Measurements from ENCODE around the gene SPTLC1. TPM values are rescaled to one million over a fixed set of nuclear protein-coding genes. Genes with fewer than 3 reads are reported as not detected.
A peak's percentile ranks its signal among the peaks of the same experiment; 100 is the strongest.
"Not testable (repeated sequence)": the region's sequence is repeated elsewhere in the genome, so short reads cannot be mapped to it uniquely, and the experiment has no call there.

Gene SPTLC1
- total RNA-seq, 1 donor from 2014 or later: 60.2 TPM

- Mint-ChIP-seq H3K4me1 (ENCODE audit: low read depth) (peaks cover 15% of the 10 kb centered on the region), H3K4me3 (no peak overlapping the region), H3K27ac (no peak overlapping the region), H3K9me3 (peaks cover 3% of the 10 kb centered on the region), H3K36me3 (ENCODE audit: low read depth) (no peaks in the 10 kb centered on the region), H3K27me3 (ENCODE audit: insufficient read depth) (peaks cover 27% of the 10 kb centered on the region)
- intact Hi-C loops (cut with micrococcal nuclease): loop anchor here (10.0 kb wide), 2 partner anchors 98 to 298 kb away; no protein-coding TSS in a partner anchor
- DNase-seq (ENCODE audit: low spot score): no peak
Observed at GRCh38 chr9:92136184-92136858, 21.1 kb upstream of the SPTLC1 start.

DNA sequence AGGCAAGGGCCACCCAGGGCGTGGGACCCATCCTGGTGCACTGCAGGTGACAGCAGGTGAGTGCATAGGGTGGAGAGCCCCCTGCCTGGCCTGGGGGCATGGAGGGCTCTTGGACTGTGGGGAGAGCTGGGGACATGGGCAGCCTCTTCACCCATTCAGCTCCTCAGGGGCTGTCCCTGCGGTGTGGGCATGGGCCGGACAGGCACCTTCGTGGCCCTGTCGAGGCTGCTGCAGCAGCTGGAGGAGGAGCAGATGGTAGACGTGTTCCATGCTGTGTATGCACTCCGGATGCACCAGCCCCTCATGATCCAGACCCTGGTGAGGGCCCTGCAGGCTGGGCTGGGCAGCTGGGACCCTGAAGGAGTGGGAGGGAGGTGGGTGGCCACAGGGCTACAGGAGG is 20.4 kb upstream of the SPTLC1 start:
- H3K4me3 Mint-ChIP-seq: no peak overlapping the region
- no peak for DNase-seq (ENCODE audit: low spot score)
- H3K27me3 Mint-ChIP-seq (ENCODE audit: insufficient read depth): peaks cover 28% of the 10 kb centered on the region
- no peak overlapping the region for H3K27ac Mint-ChIP-seq
- H3K4me1 Mint-ChIP-seq (ENCODE audit: low read depth): peaks cover 9% of the 10 kb centered on the region
- H3K36me3 Mint-ChIP-seq (ENCODE audit: low read depth): no peaks in the 10 kb centered on the region
- intact Hi-C loops (cut with micrococcal nuclease): loop anchor here (10.0 kb wide), 2 partner anchors 99 to 299 kb away; no protein-coding TSS in a partner anchor
- peaks cover 9% of the 10 kb centered on the region for H3K9me3 Mint-ChIP-seq

DNA sequence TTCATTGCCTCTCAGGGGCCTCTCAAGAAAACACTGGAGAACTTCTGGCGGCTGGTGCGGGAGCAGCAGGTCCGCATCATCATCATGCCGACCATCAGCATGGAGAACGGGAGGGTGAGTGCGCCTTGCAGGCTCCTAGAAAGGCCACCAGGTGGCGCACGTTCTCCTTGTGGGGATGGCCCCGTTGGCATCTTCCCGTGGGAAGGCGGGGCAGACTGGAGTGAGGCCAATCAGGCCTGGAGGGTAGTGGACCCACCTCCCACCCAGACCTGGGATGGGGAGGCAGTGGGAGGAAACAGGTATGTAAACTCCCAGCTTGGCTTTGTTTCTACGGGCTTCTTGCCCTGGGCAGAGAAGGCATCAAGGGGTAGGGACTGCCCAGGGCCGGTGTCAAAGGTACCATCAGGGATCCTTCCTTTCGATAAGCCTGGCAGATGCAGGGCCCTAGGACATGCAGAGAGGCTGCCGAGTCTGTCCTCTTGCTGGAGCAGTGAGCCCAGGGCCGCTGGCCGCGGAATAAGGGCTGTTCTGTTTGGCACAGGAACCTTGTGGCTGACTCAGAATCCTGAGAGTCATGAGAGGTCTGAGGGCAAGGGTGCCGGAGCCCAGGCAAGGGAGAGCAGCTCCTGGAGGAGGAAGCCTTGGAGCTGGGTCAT is 18.9 kb upstream of the SPTLC1 start:
- peak; percentile 65 for DNase-seq (ENCODE audit: low spot score)
- Mint-ChIP-seq H3K27me3 (ENCODE audit: insufficient read depth) (peaks cover 30% of the 10 kb centered on the region), H3K9me3 (peaks cover 9% of the 10 kb centered on the region), H3K36me3 (ENCODE audit: low read depth) (no peaks in the 10 kb centered on the region), H3K4me3 (no peak overlapping the region), H3K4me1 (ENCODE audit: low read depth) (peaks cover 8% of the 10 kb centered on the region), H3K27ac (no peak overlapping the region)
- intact Hi-C loops (cut with micrococcal nuclease): loop anchor here (1.0 to 10.0 kb wide), 6 partner anchors 19 to 656 kb away; partner anchors contain the start of genes IARS1 and SPTLC1

DNA sequence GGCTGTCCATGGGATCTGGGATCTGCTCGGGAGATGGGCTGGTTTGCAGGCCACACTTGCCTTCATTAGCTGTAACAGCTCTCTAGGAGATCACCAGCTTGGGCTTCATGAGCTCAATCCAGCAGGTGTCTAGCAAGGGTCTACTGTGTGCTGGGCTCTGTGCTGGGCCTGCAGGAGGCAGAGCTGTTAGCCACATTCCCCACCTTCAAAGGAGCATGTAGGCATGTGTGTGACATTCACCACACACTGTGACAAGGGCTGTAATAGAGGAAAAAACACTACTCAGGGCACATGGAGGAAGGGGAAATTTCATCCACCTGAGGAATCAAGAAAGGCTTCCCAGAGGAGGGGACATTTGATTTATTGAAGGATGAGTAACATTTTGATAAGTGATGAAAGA is 17.7 kb upstream of the SPTLC1 start:
- intact Hi-C loops (cut with micrococcal nuclease): loop anchor here (10.0 kb wide), 2 partner anchors 102 to 302 kb away; no protein-coding TSS in a partner anchor
- H3K27me3 Mint-ChIP-seq (ENCODE audit: insufficient read depth): peaks cover 35% of the 10 kb centered on the region
- not testable (repeated sequence) for H3K27ac Mint-ChIP-seq; DNase-seq (ENCODE audit: low spot score); H3K4me3 Mint-ChIP-seq; H3K4me1 Mint-ChIP-seq (ENCODE audit: low read depth); H3K36me3 Mint-ChIP-seq (ENCODE audit: low read depth); H3K9me3 Mint-ChIP-seq

DNA sequence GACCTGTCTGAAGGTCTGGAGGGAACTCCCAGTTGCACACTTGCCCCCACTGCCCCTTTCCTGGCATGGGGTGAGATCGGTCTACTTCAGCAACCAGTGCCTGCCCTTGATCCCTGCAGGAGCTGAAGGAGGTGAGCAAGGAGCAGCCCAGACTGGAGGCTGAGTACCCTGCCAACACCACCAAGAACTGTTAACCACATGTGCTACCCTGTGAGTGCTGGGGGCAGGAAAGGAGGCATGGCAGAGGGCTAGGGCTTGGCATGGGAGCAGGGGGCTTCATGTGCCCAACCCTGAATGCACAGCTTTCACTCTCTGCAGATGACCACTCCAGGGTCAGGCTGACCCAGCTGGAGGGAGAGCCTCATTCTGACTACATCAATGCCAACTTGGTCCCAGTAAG is 17.3 kb upstream of the SPTLC1 start:
- DNase-seq (ENCODE audit: low spot score): no peak
- Mint-ChIP-seq H3K4me3 (no peak overlapping the region), H3K27ac (no peak overlapping the region), H3K4me1 (ENCODE audit: low read depth) (peaks cover 8% of the 10 kb centered on the region), H3K36me3 (ENCODE audit: low read depth) (no peaks in the 10 kb centered on the region), H3K9me3 (peaks cover 9% of the 10 kb centered on the region), H3K27me3 (ENCODE audit: insufficient read depth) (peaks cover 37% of the 10 kb centered on the region)
- intact Hi-C loops (cut with micrococcal nuclease): loop anchor here (10.0 kb wide), 2 partner anchors 102 to 302 kb away; no protein-coding TSS in a partner anchor

GRCh38 chr9:92122800-92123199 is 7.6 kb upstream of the SPTLC1 start:
- Mint-ChIP-seq H3K27ac (no peak overlapping the region), H3K9me3 (no peaks in the 10 kb centered on the region)
- intact Hi-C loops (cut with micrococcal nuclease): no loop called here

DNA sequence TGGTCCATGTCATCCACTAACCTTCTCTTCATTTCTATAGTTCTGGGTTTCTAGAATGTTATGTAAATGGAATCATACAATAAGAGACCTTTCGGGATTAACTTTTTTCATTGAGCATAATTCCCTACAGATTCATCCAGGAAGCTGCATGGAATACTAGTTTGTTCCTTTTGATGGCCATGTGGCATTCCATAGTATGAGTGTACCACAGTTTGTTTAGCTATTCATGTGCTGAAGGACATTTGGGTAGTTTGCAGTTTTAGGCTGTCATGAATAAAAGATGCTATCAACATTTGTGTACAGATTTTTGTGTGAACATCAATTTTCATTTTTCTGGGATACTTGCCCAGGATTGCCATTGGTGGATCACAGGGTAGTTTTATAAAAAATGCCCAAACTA is 6.8 kb upstream of the SPTLC1 start:
- Mint-ChIP-seq H3K4me3 (no peak overlapping the region), H3K27ac (no peak overlapping the region), H3K27me3 (ENCODE audit: insufficient read depth) (peaks cover 17% of the 10 kb centered on the region), H3K36me3 (ENCODE audit: low read depth) (no peaks in the 10 kb centered on the region), H3K4me1 (ENCODE audit: low read depth) (no peaks in the 10 kb centered on the region), H3K9me3 (no peaks in the 10 kb centered on the region)
- no peak for DNase-seq (ENCODE audit: low spot score)
- intact Hi-C loops (cut with micrococcal nuclease): no loop called here

More at GRCh38 chr9:92122800-92123199, 7.6 kb upstream of the SPTLC1 start:
- H3K36me3 Mint-ChIP-seq (ENCODE audit: low read depth): no peaks in the 10 kb centered on the region
- DNase-seq (ENCODE audit: low spot score): no peak
- peaks cover 21% of the 10 kb centered on the region for H3K27me3 Mint-ChIP-seq (ENCODE audit: insufficient read depth)
- no peak overlapping the region for H3K4me3 Mint-ChIP-seq
- H3K4me1 Mint-ChIP-seq (ENCODE audit: low read depth): no peaks in the 10 kb centered on the region

- Mint-ChIP-seq H3K27ac (no peak overlapping the region), H3K9me3 (no peaks in the 10 kb centered on the region), H3K36me3 (ENCODE audit: low read depth) (no peaks in the 10 kb centered on the region), H3K4me1 (ENCODE audit: low read depth) (peaks cover 6% of the 10 kb centered on the region), H3K4me3 (no peak overlapping the region), H3K27me3 (ENCODE audit: insufficient read depth) (peaks cover 16% of the 10 kb centered on the region)
- intact Hi-C loops (cut with micrococcal nuclease): no loop called here
- no peak for DNase-seq (ENCODE audit: low spot score)
Observed at GRCh38 chr9:92121265-92121664, 6.1 kb upstream of the SPTLC1 start.

GRCh38 chr9:92120138-92120537 is 4.9 kb upstream of the SPTLC1 start:
- no peak for DNase-seq (ENCODE audit: low spot score)
- no peaks in the 10 kb centered on the region for H3K9me3 Mint-ChIP-seq
- peaks cover 17% of the 10 kb centered on the region for H3K4me1 Mint-ChIP-seq (ENCODE audit: low read depth)
- intact Hi-C loops (cut with micrococcal nuclease): no loop called here
- H3K4me3 Mint-ChIP-seq: no peak overlapping the region
- H3K36me3 Mint-ChIP-seq (ENCODE audit: low read depth): no peaks in the 10 kb centered on the region
- peaks cover 8% of the 10 kb centered on the region for H3K27me3 Mint-ChIP-seq (ENCODE audit: insufficient read depth)
- no peak overlapping the region for H3K27ac Mint-ChIP-seq

DNA sequence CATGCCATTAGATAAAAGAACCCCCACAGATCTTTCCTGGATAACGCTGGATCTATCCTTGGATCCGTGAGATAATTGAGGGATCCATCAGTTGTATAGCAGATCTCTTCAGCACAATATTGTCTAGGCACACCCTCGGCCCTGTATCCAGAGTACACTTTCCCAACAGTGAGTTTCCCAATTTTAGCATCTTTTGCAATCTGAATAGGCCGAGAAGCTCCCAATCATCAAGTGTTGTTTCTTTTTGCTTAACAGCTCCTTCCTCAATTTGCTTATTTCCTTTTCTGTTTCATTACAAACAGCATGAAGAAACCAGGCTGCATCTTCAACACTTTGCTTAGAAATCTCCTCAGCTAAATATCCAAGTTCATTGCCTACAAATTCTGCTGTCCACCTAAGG is 4.4 kb upstream of the SPTLC1 start:
- intact Hi-C loops (cut with micrococcal nuclease): loop anchor here (5.0 to 10.0 kb wide), 2 partner anchors 755 to 758 kb away; partner anchors contain the start of genes AUH and ZNF484
- no peak overlapping the region for H3K27ac Mint-ChIP-seq
- no peaks in the 10 kb centered on the region for H3K9me3 Mint-ChIP-seq
- DNase-seq (ENCODE audit: low spot score): no peak
- no peak overlapping the region for H3K4me3 Mint-ChIP-seq
- no peaks in the 10 kb centered on the region for H3K36me3 Mint-ChIP-seq (ENCODE audit: low read depth)
- peaks cover 20% of the 10 kb centered on the region for H3K4me1 Mint-ChIP-seq (ENCODE audit: low read depth)
- H3K27me3 Mint-ChIP-seq (ENCODE audit: insufficient read depth): peaks cover 8% of the 10 kb centered on the region

- no peak overlapping the region for H3K4me3 Mint-ChIP-seq
- no peaks in the 10 kb centered on the region for H3K27me3 Mint-ChIP-seq (ENCODE audit: insufficient read depth)
- H3K36me3 Mint-ChIP-seq (ENCODE audit: low read depth): peaks cover 36% of the 10 kb centered on the region
- H3K4me1 Mint-ChIP-seq (ENCODE audit: low read depth): peaks cover 20% of the 10 kb centered on the region
- no peak overlapping the region for H3K27ac Mint-ChIP-seq
- no peak for DNase-seq (ENCODE audit: low spot score)
- intact Hi-C loops (cut with micrococcal nuclease): no loop called here
- H3K9me3 Mint-ChIP-seq: no peaks in the 10 kb centered on the region
Observed at GRCh38 chr9:92108122-92108521, 7.1 kb downstream of the SPTLC1 start.

DNA sequence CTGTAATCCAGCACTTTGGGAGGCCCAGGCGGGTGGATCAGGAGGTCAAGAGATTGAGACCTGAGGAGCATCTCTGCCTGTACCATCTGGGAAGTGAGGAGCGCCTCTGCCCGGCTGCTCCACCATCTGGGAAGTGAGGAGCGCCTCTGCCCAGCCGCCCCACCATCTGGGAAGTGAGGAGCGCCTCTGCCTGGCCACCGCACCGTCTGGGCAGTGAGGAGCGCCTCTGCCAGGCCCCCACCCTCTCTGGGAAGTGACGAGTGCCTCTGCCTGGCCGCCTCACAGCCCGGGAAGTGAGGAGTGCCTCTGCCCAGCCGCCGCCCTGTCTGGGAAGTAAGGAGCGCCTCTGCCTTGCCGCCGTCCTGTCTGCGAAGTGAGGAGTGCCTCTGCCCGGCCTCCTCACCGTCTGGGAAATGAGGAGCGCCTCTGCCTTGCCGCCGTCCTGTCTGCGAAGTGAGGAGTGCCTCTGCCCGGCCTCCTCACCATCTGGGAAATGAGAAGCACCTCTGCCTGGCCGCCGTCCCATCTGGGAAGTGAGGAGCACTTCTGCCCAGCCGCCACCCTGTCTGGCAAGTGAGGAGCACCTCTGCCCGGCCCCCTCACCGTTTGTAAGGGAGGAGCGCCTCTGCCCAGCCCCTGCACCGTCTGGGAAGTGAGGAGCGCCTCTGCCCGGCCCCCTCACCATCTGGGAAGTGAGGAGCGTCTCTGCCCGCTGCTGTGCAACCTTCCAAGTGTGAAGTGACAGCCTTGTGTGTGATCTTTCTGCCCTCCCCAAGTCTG is 9.6 kb downstream of the SPTLC1 start:
- H3K27me3 Mint-ChIP-seq (ENCODE audit: insufficient read depth); intact Hi-C loops (cut with micrococcal nuclease); H3K9me3 Mint-ChIP-seq; H3K27ac Mint-ChIP-seq; DNase-seq (ENCODE audit: low spot score); H3K4me3 Mint-ChIP-seq; H3K4me1 Mint-ChIP-seq (ENCODE audit: low read depth): not testable (repeated sequence)
- H3K36me3 Mint-ChIP-seq (ENCODE audit: low read depth): peaks cover 32% of the 10 kb centered on the region

GRCh38 chr9:92103601-92104000 is 11.6 kb downstream of the SPTLC1 start:
- Mint-ChIP-seq H3K36me3 (ENCODE audit: low read depth) (peaks cover 37% of the 10 kb centered on the region), H3K4me1 (ENCODE audit: low read depth) (peaks cover 12% of the 10 kb centered on the region)
- H3K9me3 Mint-ChIP-seq; H3K4me3 Mint-ChIP-seq; H3K27ac Mint-ChIP-seq; DNase-seq (ENCODE audit: low spot score); intact Hi-C loops (cut with micrococcal nuclease); H3K27me3 Mint-ChIP-seq (ENCODE audit: insufficient read depth): not testable (repeated sequence)

All from activated T-helper 1 cell treated with anti-CD3 and anti-CD28 coated beads, Interleukin-12 subunit alpha, Interleukin-12 subunit beta, Interleukin-2, Interleukin-4 antibody, amounts not matched to agents 30 ng/mL and 10 ng/mL and 1 ng/mL, durations not matched to agents 14 hours and 24 hours and 36 hours (primary cell).